ENCODE measurements around the gene ZNF605.

The ZNF605 gene

DNA sequence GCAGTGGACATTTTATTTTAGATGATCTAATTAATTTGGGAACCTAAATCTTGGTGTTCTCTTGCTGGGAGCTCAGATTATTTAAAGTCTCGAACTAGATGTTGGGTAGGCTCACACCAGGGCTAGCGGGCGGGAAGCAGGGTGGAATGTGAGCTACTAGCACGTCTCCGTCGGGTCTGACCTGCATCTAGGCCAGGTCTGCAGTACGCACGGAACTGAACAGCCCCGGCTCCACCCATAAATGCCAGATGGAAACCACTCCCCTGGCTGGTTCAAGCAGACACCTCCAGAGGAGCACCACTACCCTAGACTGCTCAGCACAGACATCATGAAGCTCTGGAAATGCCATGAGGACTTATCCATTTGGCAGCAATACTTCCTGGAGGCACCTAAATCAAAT lies 10.3 kb downstream of the ZNF605 start:
- TF ChIP-seq CTCF (IDR thresholded peaks at IDR 0.05; ENCODE audit: insufficient read depth, low read length) = no peak
- TF ChIP-seq SPI1 (IDR thresholded peaks at IDR 0.05; ENCODE audit: borderline replicate concordance, low read depth) = no peak
- TF ChIP-seq POLR2AphosphoS5 (IDR thresholded peaks at IDR 0.05; ENCODE audit: low read depth) = no peak
- TF ChIP-seq, protein P1, sequence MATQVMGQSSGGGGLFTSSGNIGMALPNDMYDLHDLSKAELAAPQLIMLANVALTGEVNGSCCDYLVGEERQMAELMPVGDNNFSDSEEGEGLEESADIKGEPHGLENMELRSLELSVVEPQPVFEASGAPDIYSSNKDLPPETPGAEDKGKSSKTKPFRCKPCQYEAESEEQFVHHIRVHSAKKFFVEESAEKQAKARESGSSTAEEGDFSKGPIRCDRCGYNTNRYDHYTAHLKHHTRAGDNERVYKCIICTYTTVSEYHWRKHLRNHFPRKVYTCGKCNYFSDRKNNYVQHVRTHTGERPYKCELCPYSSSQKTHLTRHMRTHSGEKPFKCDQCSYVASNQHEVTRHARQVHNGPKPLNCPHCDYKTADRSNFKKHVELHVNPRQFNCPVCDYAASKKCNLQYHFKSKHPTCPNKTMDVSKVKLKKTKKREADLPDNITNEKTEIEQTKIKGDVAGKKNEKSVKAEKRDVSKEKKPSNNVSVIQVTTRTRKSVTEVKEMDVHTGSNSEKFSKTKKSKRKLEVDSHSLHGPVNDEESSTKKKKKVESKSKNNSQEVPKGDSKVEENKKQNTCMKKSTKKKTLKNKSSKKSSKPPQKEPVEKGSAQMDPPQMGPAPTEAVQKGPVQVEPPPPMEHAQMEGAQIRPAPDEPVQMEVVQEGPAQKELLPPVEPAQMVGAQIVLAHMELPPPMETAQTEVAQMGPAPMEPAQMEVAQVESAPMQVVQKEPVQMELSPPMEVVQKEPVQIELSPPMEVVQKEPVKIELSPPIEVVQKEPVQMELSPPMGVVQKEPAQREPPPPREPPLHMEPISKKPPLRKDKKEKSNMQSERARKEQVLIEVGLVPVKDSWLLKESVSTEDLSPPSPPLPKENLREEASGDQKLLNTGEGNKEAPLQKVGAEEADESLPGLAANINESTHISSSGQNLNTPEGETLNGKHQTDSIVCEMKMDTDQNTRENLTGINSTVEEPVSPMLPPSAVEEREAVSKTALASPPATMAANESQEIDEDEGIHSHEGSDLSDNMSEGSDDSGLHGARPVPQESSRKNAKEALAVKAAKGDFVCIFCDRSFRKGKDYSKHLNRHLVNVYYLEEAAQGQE (IDR thresholded peaks at IDR 0.05; ENCODE audit: insufficient replicate concordance, low read depth) = no peak
- no peak for TF ChIP-seq GABPA (IDR thresholded peaks at IDR 0.05; ENCODE audit: low read depth)
- no peaks in the 10 kb centered on the region for H3K27me3 ChIP-seq (ENCODE audit: insufficient read depth, poor library complexity, severe bottlenecking)
- no peak overlapping the region for H3K27ac ChIP-seq (replicated peaks)
- no peak for DNase-seq (ENCODE audit: low read depth in 1 of 2, low spot score in 1 of 2)
- H3K4me3 ChIP-seq (replicated peaks; ENCODE audit: insufficient read depth, low read length) = no peak overlapping the region

- Histone ChIP-seq H3K27me3 (ENCODE audit: insufficient read depth, poor library complexity, severe bottlenecking) (no peaks in the 10 kb centered on the region), H3K27ac (replicated peaks) (no peak overlapping the region), H3K4me3 (replicated peaks; ENCODE audit: insufficient read depth, low read length) (no peak overlapping the region)
- no peak for DNase-seq (ENCODE audit: low read depth in 1 of 2, low spot score in 1 of 2)
- TF ChIP-seq, protein P1 (IDR thresholded peaks at IDR 0.05; ENCODE audit: insufficient replicate concordance, low read depth) = no peak
These were observed 13.5 kb downstream of the ZNF605 start for GRCh38 chr12:132942611-132943010.

DNA sequence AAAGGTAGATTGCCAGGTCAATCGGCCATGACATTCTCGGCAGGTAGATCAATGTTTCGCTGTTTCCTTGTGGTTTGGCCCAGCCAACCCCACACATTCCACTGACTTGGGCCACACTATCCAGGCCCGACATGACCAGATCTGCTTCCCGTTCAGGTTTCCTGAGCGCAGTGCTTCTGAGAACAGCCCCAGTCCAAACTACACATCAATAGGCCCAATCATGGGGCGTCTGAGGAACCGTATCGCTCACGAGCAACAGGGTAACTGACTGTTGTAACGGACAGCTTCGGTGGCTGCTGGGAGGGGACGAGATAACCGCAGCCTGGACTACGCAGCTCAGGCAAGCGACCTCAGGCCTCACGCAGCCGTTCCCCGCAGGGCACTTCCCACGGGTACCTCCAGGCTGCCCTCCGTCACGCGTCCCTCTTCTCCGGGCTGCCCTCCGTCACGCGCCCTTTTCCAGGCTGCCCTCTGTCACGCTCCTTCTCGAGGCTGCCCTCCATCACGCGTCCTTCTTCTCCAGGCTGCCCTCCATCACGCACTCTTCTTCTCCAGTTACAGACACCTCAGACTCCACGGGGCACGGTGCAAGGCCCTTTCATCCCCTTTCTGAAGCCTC lies 14.7 kb downstream of the ZNF605 start:
- no peak for DNase-seq (ENCODE audit: low read depth in 1 of 2, low spot score in 1 of 2)
- Histone ChIP-seq H3K27me3 (ENCODE audit: insufficient read depth, poor library complexity, severe bottlenecking) (no peaks in the 10 kb centered on the region), H3K4me3 (replicated peaks; ENCODE audit: insufficient read depth, low read length) (no peak overlapping the region), H3K27ac (replicated peaks) (no peak overlapping the region)
- TF ChIP-seq, protein P1 (IDR thresholded peaks at IDR 0.05; ENCODE audit: insufficient replicate concordance, low read depth) = no peak
- TF ChIP-seq SPI1 (IDR thresholded peaks at IDR 0.05; ENCODE audit: borderline replicate concordance, low read depth) = no peak
- no peak for TF ChIP-seq CTCF (IDR thresholded peaks at IDR 0.05; ENCODE audit: insufficient read depth, low read length)
- TF ChIP-seq GABPA (IDR thresholded peaks at IDR 0.05; ENCODE audit: low read depth) = no peak
- no peak for TF ChIP-seq POLR2AphosphoS5 (IDR thresholded peaks at IDR 0.05; ENCODE audit: low read depth)

Measured in HL-60 (cell line).